ENCODE results near the gene FAM163B. TPM values are rescaled to one million over a fixed set of nuclear protein-coding genes. Genes with fewer than 3 reads are reported as not detected.
A peak's percentile ranks its signal among the peaks of the same experiment; 100 is the strongest.

FAM163B gene
- total RNA-seq, 2 donors from 2014 or later: not detected

DNA sequence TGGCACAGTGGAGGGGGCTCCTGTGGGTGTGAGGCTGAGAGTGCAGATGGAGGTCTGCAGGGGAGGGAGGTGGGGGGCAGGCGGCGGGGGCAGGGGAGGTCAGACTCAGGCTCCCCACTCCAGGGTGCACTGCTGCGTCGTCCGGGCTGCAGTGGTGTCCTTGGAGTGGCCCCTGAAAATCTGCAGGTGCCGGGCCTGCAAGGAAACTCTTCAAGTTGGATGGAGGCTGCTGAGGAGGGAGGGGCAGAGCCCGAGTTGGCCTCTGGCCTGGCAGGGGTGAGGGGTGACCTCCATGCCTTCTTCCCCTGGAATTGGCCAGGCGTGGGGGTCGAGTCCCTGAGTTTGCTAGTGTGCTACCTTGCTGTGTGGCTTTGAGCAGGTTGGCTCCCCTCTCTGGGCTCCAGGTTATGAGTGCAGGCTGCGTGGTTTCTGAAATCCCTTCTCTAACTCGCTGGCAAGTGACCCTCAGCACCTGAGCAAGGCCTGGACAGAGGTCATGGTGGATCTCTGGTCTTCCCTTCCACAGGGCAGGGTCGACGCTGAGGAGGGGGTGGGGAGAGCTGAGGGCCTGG, 73.8 kb downstream of the FAM163B start:
- Histone ChIP-seq H3K36me3 (no peaks in the 10 kb centered on the region), H3K27me3 (replicated peaks; ENCODE audit: insufficient read depth) (no peaks in the 10 kb centered on the region), H3K9me3 (no peaks in the 10 kb centered on the region), H3K4me1 (ENCODE audit: control insufficient read depth in 1 of 2, low read depth in 2 of 2) (peaks cover 14 to 16% of the 10 kb centered on the region in 2 donors), H3K27ac (no peak overlapping the region), H3K4me3 (peak overlapping the region; percentile 64)
- no peak for DNase-seq (ENCODE audit: low spot score)
- ATAC-seq (ENCODE audit: insufficient number of reproducible peaks, low FRiP score, low read depth): no peak
- TF ChIP-seq, protein P1, sequence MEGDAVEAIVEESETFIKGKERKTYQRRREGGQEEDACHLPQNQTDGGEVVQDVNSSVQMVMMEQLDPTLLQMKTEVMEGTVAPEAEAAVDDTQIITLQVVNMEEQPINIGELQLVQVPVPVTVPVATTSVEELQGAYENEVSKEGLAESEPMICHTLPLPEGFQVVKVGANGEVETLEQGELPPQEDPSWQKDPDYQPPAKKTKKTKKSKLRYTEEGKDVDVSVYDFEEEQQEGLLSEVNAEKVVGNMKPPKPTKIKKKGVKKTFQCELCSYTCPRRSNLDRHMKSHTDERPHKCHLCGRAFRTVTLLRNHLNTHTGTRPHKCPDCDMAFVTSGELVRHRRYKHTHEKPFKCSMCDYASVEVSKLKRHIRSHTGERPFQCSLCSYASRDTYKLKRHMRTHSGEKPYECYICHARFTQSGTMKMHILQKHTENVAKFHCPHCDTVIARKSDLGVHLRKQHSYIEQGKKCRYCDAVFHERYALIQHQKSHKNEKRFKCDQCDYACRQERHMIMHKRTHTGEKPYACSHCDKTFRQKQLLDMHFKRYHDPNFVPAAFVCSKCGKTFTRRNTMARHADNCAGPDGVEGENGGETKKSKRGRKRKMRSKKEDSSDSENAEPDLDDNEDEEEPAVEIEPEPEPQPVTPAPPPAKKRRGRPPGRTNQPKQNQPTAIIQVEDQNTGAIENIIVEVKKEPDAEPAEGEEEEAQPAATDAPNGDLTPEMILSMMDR (IDR thresholded peaks at IDR 0.05): no peak

DNA sequence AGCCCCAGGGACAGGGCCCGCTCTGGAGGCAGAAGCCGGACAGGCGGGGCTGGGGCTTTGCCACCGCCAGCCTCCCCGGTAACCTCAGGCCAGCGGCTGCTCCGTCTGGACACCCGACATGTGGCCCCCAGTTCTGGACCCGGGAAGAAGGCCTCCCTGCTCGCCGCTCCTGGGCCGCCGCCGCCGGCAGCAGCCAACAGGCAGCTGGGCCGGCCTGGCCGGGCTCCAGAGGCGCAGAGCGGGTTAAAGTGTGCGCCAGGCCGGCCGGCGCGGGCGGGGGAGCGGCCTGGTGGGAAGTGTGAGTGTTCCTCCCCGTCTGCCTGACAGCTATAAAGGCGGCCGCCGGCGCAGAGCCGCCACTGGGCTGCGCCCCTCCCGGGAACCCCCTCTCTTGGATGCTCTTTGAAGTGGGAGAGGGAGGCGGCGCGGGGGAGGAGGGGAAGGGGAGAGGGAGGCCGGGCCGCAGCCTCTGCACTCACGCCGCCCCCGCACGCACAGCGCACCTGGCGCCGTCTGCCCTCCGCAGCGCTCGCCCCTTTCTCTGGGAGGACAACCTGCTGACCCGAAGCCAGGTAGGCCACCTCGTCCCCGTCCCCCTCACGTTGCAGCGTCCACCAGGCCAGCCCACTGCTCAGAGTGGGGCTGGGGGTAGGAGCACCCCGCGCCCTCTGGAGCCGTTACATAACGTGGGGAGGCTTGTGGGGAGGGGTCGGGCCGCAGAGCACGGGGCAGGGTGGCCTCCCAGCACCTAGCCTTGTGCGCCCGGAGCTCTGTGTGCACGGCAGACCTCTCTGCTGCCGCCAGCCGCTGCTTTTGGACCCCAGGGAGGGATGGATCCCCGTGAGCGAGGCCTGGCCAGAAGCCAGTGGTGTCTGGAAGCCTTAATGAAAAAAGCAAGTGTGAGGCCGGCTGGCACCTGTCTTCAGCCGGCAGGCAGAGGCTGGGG, 74.6 kb downstream of the FAM163B start, which contains the start of gene ADAMTSL2:
Gene ADAMTSL2, plus strand, starts transcription at position 359 of the 946 bp plus-strand sequence. CDS start 2,009 bp downstream, outside the sequence.
- DNase-seq (ENCODE audit: low spot score): no peak
- TF ChIP-seq, protein P1 (IDR thresholded peaks at IDR 0.05): no peak
- H3K36me3 ChIP-seq: no peaks in the 10 kb centered on the region
- no peaks in the 10 kb centered on the region for H3K9me3 ChIP-seq
- peak within 1 kb of the TSS in 1 of 2 donors; percentile 38 for H3K27ac ChIP-seq
- ATAC-seq (ENCODE audit: insufficient number of reproducible peaks, low FRiP score, low read depth): peak; percentile 62
- no peaks in the 10 kb centered on the region for H3K27me3 ChIP-seq (replicated peaks; ENCODE audit: insufficient read depth)
- H3K4me3 ChIP-seq: peak within 1 kb of the TSS; percentile 64
- peaks cover 14 to 16% of the 10 kb centered on the region in 2 donors for H3K4me1 ChIP-seq (ENCODE audit: control insufficient read depth in 1 of 2, low read depth in 2 of 2)

DNA sequence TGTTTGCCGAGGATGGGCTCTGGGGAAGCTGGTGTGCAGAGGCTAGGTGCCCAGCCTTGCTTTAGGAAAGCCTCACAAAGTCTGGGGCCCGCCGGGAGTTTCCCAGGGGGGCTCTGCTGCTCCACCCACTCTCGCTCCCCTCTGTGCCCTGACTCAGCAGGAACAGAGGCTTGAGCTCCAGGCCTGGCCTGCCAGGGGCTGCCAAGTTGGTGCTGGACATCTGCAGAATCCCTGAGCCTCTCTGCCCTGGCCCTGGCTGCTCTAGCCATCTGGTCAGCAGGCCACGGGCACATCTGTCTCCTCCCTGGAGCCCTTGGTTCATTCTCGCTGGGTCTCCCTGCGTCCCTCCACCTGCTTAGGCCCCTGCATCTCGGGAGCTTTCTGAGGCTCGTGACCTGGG, 75.3 kb downstream of the FAM163B start:
- Histone ChIP-seq H3K27me3 (replicated peaks; ENCODE audit: insufficient read depth) (no peaks in the 10 kb centered on the region), H3K27ac (peak overlapping the region in 1 of 2 donors; percentile 38), H3K9me3 (no peaks in the 10 kb centered on the region), H3K4me3 (peak overlapping the region; percentile 64), H3K4me1 (ENCODE audit: control insufficient read depth in 1 of 2, low read depth in 2 of 2) (peaks cover 14 to 16% of the 10 kb centered on the region in 2 donors), H3K36me3 (no peaks in the 10 kb centered on the region)
- ATAC-seq (ENCODE audit: insufficient number of reproducible peaks, low FRiP score, low read depth) (peak; percentile 49), DNase-seq (ENCODE audit: low spot score) (no peak)
- TF ChIP-seq, protein P1 (IDR thresholded peaks at IDR 0.05): no peak

DNA sequence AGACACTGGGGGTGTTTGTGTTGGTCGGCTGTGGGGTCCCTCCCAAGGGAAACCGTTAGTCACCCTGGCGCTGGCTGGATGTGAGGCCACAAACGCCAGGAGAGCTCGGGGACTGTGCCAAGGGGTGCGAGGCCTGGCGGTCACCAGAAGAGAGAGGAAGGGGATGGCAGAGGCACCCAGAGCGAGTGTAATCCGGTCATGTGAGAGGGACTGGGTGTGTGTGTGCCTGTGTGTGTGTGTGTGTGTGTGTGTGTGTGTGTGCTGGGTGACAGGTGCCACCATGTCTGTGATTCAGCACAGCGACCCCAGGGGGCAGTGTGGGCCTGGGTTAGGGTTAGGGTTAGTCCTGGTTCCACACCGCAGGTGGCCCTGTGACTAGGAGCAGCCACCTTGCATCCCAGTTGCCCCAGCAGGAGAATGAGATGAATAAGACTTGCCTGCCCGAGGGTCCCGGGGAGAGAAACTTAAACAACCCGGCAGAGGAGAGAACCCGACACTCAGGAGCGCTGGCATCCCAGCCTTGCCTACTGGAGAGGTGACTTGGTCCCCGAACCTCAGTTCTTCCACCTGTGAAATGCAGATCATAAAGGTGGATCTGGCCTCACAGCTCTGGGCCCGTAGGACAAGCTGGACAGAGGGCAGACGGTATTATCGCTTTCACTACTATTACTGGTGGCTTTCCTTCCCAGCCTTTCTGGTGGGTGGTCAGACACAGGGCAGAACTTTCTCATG, 76.1 kb downstream of the FAM163B start:
- Histone ChIP-seq H3K27me3 (replicated peaks; ENCODE audit: insufficient read depth) (no peaks in the 10 kb centered on the region), H3K36me3 (no peaks in the 10 kb centered on the region), H3K9me3 (no peaks in the 10 kb centered on the region), H3K4me3 (no peak overlapping the region), H3K27ac (no peak overlapping the region), H3K4me1 (ENCODE audit: control insufficient read depth in 1 of 2, low read depth in 2 of 2) (peaks cover 15 to 22% of the 10 kb centered on the region in 2 donors)
- TF ChIP-seq, protein P1 (IDR thresholded peaks at IDR 0.05): peak; percentile 32
- DNase-seq (ENCODE audit: low spot score) (no peak), ATAC-seq (ENCODE audit: insufficient number of reproducible peaks, low FRiP score, low read depth) (peak; percentile 24)
